RWPE1 (cell line): ENCODE data around the gene DECR2.

ENCODE experiments used
- CTCF ChIA-PET: fragments of 350-600 bp; sonication (Branson Sonifier 250); formaldehyde crosslinking; extraction: SDS; loops from one replicate; lab custom pipeline; 2021; lab: Yijun Ruan, JAX
- POLR2A ChIA-PET: fragments of 400-600 bp; formaldehyde crosslinking; extraction: SDS; loops from one replicate; lab custom pipeline; 2020; ENCODE audit warnings: antibody characterized with exemption; ENCODE audit not compliant: low non-redundant PET; lab: Yijun Ruan, JAX
- DNase-seq: peaks from one replicate; pipeline ENCODE4 v3.0.0; 2012; ENCODE audit warnings: low spot score
- H3K27ac ChIP-seq: fragments of 450-650 bp; 2 replicates; pipeline ENCODE4 v1.5.1; 2017
- TF ChIP-seq, protein P1 (sequence below): fragments of 450-650 bp; conservative IDR thresholded peaks from 2 replicates; pipeline ENCODE4 v1.5.1; 2017; ENCODE audit warnings: low read depth, mild to moderate bottlenecking

DECR2 gene

GRCh38 chr16:356741-357140 is 44.9 kb upstream of the DECR2 start:
- H3K27ac ChIP-seq, result no peak overlapping the region; the same call in 1 of the 2 replicates
- ChIA-PET CTCF (no interaction called here), POLR2A (no interaction called here)
- no peak for DNase-seq
- TF ChIP-seq, protein P1, sequence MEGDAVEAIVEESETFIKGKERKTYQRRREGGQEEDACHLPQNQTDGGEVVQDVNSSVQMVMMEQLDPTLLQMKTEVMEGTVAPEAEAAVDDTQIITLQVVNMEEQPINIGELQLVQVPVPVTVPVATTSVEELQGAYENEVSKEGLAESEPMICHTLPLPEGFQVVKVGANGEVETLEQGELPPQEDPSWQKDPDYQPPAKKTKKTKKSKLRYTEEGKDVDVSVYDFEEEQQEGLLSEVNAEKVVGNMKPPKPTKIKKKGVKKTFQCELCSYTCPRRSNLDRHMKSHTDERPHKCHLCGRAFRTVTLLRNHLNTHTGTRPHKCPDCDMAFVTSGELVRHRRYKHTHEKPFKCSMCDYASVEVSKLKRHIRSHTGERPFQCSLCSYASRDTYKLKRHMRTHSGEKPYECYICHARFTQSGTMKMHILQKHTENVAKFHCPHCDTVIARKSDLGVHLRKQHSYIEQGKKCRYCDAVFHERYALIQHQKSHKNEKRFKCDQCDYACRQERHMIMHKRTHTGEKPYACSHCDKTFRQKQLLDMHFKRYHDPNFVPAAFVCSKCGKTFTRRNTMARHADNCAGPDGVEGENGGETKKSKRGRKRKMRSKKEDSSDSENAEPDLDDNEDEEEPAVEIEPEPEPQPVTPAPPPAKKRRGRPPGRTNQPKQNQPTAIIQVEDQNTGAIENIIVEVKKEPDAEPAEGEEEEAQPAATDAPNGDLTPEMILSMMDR, result no peak

DNA sequence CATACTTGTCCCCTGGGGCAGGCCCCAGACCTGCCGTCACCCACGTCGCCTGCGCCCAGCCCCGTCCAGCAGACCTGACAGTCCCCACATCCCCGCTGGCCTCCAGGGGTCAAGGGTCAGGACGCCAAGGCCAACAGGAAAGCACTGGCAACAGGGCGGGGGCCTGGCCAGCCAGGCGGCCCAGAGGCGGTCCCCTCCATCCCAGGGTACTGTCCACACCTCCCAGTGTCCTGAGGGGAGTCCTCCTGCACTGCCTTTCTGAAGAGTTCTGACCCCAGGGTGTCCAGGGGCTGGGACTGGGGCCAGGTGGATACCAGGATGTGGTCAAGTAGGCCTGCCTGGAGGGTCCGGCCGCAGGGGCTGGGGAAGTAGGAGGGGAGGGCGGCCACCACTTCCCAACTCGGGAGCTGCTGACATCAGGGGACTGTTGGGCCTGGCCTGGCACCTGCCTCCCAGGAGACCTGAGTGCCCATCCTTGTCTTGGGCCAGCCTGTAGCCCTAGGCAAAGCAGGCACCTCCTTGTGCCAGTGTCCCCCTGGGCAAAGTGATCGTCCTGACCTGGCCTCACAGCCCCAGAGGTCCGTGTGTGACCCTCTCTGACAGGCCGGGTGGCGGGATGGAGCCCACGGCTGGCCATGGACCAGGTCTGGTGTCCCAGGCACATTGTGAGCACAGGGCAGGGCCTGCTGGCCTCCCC is 42.5 kb upstream of the DECR2 start:
- CTCF ChIA-PET, result no interaction called here
- POLR2A ChIA-PET, result no interaction called here
- TF ChIP-seq, protein P1, result no peak
- DNase-seq, result no peak
- H3K27ac ChIP-seq, result no peak overlapping the region

DNA sequence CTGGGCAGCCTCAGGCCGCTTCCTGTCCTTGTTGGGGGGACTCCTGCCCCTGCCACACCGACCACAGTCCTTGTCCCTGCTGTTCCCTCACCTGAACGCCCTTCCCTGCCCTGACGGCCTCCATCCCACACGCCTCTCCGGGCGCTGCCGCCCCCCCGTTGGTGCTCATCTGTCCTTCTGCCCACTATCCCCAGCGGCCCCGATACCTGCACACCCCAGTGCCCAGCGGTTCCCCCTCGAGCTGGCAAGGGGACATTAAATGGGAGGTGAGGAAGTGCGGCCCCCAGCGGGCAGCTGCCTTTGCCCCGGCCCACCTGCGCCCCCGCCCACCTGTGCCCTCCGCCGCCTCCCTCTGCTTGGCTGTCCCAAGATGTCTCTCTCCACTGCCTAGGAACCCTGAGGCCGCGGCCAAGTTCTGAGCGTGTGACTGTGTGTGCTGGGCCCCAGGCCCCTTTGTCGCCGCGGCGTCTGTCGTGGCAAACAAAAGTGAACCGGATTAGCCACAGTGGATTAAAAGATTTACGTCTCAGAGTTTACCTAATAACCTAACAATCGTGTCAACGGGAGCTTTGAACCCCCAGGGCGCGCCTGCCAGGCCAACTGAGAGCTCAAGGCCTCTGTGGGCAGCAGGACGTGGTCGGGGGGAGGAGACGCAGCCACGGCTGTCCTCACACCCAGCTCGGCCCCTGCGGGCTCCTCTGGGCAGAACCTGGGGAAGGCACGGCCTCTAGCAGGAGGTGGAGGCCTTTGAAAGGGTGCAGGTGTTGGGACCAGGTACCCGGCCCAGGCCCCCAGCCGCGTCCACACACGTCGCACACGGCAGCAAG is 41.6 kb upstream of the DECR2 start:
- DNase-seq, result no peak
- TF ChIP-seq, protein P1, result no peak
- ChIA-PET CTCF (no interaction called here), POLR2A (no interaction called here)
- no peak overlapping the region for H3K27ac ChIP-seq

DNA sequence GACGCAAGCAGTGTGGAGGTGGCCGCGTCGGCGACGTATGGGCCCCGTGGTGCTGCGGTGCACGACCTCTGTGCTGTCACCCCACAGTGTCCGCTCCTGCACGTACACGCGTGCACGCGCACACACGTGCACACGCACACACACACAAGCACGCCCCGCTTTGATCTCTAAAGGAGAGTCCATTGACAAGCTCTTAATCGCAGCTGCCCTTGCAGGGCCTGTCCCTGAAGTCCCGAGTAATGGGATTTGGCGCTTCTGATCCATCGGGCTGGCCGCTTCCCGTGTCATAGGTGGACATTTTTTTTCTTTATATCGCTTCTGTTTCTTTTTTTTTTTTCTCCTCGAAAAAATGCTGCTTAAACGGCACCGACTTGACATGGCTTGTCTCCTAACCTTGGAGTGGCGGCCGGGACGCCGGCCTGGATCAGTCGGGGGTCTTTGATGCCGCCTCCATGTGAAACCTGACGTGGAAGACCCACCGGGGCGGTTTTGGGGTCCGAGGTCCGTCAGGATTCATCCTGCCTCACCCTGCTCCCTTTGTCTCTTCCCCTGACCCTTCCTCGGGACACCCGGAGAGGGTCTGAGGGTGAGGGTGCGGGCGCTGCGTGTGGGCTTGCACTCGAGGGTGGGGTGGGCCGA is 40.9 kb upstream of the DECR2 start:
- TF ChIP-seq, protein P1, result no peak
- DNase-seq, result no peak
- POLR2A ChIA-PET, result no interaction called here
- no peak overlapping the region for H3K27ac ChIP-seq
- CTCF ChIA-PET, result interaction anchor here (0.6 to 1.8 kb wide), 5 partner anchors 15 to 264 kb away, joined by 4 to 15 read pairs (median 5); partner anchors contain the start of gene LUC7L

GRCh38 chr16:361341-361871 is 40.3 kb upstream of the DECR2 start:
- no peak for DNase-seq
- TF ChIP-seq, protein P1, result no peak
- peak overlapping the region; percentile 15; the same call in 1 of the 2 replicates for H3K27ac ChIP-seq
- ChIA-PET CTCF (interaction anchor here (0.5 to 2.2 kb wide), 19 partner anchors 8 to 264 kb away, joined by 3 to 15 read pairs (median 4); partner anchors contain the start of genes AXIN1 and LUC7L), POLR2A (no interaction called here)
